Stimulated activated CD4-positive, alpha-beta T cell treated with anti-CD3 and anti-CD28 coated beads, Interleukin-15, amount 100 ng/mL, for 24 hours (primary cell): Measurements from ENCODE around the gene GNG12.

Experiments used
- DNase-seq: peaks from one replicate; pipeline ENCODE4 v3.0.0-alpha.2; 2020

GNG12 gene

DNA sequence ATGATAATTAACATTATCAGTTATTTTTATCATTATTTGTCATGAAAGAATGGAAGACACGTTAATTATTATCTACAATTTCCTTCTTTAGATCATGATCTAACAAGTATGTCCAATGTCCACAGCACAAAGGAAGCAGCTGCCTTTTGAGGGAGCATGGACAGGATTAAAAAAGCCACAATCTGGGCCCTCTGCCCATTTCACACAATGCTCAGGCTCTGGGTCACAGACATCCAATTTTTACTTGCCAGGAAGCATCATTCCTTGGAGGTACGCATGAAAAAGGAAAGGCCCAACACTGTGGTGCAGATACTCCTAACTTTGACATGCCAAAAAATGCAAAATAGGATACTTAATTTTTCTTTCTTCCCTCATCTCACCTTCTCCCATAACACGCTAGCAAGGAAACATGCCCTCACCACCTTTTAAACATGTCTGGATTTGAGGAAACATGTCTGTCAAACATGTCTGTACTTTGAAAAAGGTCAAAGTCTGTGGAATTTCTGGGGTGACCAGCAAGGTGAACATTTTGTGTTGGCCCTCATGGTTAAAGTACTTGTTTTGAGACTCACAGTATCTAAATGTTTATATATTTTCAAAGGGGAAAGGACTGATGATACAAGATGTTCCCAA is 108.2 kb downstream of the GNG12 start:
- no peak for DNase-seq

DNA sequence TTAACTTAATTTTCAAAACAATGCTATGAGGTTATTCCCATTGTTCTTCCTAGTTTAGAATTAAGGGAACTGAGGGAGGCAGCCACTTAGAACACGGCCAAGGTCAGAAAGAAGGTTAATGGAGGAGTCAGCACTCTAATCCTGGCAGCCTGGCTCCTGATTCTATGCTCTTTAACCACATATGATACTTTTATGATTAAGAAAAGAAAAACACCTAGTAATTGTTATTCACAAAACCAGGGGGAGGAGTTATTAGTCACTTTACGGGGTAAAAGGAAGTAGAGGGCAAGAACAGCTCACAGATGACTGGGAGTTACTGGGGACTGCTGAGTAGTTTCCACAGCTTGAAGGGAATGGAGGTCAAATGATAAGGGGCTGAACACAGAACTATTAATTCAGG is 109.6 kb downstream of the GNG12 start:
- DNase-seq, result peak; percentile 30

DNA sequence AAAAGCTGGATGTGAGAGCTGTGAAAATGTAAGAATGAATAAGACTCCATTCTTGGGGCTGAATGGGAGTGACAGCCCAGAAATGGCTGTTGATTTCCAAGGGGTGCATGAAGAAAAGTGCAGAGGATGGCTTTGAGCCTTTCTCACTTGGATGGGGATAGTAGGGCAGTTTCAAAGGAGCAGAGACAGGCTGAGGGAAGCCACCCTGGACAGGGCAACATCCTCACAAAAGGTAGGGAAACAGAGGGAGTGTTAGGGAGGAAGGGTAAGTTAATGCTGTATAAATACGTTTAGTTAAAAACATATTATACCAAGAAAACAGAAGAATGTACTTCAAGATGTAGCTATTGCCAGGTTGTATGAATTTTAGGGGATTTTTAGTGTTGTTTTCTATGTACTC is 110.1 kb downstream of the GNG12 start:
- DNase-seq, result no peak

DNA sequence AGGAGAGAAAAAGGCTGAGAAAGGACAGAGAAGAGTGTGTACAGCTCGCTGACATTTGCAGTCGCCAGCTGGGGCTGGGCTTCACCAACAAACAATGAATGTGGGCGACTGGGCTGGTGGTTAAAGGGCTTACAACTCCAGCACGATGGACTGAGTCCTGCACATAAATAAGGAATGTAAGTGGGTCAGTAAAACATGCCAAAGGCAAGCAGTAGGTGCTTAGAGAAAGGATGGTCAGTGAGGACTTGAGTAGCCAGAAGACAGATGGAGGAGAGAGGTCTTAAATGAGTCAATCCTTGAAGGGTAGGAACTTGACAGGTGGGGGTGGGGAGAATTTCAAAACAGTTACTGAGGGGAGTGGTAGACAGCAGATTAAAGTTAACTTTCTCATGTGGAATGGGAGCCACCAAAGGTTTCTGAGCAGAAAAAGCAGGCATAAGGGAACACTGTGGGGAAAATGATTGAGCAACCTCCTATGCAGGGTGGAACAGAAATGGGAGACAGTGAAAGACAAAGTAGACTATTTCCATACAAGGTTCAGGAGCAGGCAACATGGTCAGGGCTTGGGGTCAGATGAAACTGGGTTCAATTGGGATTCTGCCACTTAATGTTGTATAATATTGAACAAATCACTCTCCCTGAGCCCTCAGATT is 110.8 kb downstream of the GNG12 start:
- DNase-seq, result no peak

DNA sequence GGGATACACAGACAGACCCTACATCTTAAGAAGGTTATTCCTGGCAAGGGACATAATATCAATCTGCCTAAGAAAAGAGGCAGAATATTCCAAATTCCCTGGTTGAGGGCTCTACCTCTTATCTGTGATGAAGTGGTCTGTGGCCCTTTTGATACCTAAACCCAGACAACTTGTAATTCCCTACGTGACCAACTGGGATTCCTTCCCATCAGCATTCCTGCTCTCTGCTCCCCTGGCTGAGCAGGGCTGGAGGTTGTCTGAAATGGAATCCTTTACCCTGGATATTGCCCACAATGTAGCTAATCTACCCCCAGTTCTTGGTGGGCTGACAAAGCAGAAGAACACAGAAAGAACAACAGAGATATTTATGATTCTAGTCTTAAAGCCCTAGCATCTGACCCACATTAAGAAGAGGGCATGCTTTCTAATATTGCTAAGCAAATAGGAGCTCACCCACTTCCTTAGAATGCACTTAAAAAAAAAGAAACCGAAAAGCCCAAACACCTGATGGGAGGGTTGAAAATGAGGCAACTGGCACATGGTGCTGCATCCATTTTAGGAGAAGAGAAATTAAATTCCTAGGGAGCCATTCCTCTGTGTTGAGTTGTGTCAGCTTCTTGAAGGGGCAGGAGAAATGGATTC is 111.5 kb downstream of the GNG12 start:
- no peak for DNase-seq

DNA sequence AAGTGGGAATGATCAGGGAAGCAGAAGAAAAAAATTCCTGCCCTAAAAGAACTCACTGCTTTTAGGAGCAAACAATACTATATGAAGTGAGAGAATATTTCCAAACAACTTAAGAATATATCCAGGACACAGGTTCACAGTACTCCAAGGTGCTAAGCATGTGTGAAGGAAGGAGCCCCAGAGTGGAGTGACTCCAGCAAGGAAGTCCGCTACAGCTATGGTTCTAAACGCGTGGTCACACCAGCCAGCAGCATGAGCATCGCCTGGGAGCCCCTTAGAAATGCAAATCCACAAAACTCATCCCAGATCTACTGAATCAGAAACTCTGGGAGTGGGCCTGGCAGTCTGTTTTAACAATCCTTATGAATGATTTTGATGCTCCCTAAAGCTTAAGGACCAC is 112.2 kb downstream of the GNG12 start:
- DNase-seq, result no peak

DNA sequence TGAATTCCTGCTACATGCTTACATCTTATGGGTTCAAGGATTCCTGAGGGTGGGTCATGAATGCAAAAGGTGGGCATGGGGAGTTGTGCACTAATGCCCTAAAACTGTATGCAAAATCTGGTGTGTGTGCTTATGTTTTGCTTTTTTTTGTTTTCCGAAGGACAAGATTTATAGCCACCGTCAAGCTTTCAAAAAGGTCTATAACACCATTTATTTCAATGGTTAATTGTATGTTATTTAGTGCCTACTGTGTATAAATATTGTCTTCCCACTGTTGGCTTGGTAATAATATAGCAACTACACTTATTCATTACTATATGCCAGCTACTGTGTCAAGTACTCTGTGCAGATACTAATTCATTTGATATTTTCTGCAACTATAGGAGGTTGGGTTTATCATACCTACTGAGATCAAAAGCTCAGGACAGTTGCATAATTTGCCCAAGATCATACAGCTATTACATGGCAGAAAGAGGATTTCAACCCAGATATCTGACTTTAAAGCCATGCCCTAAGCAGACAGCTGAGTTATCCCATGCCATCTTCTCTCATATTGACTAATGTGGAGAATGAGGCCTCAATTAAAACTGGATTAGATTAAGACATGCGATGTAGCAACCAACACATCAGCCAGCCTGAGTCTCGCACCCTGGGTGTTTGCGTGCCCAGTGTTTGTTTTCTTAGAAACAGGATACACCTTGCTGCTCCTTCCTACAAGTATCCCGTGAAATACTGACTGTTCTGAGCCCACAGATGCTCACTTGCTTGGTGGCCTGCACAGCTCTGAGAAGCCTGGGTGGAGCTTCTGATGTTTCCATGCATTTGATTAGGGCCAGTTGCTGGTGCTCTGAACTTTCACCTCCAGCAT is 113.7 kb downstream of the GNG12 start:
- DNase-seq, result no peak

- no peak for DNase-seq
Observed at GRCh38 chr1:67717876-67718275, 115.4 kb downstream of the GNG12 start.

DNA sequence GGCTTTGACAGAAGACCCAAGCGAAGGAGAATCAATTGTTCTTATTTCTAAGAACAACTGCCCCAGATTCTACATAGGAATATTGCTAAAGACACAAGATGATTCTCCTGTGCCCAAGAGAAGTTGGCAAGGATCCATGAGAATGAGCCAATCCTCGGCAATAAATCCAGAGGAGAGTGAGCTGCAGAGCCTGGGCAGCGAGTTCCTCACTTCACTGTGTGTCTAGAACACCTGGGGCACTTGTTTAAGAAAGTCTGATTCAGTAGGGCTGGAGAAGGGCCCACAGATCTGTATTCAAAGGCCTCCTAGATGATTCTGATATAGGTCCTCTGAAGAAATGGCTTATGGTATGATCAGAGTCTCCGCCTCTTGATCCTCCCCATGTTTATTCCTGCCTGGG is 116.5 kb downstream of the GNG12 start:
- DNase-seq, result no peak

DNA sequence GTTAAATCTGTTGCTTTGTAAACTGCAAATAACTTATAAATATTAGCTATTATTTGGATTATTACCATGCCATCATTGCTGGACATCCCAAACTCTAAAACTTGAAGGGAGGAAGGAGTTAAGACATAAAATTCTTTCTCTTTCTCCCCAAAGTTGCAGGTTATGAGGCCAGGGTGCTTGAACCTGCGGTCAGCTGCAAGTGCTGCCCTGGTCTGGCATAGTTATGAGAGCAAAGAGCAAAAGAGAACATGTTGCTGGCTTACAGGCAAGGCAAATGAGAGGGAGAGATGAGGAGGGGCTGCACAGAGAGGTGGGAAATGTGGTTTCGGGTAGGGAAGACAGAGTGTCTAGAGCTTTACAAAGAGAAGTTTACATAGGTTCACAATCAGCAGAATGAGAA is 117.4 kb downstream of the GNG12 start:
- DNase-seq, result no peak

DNA sequence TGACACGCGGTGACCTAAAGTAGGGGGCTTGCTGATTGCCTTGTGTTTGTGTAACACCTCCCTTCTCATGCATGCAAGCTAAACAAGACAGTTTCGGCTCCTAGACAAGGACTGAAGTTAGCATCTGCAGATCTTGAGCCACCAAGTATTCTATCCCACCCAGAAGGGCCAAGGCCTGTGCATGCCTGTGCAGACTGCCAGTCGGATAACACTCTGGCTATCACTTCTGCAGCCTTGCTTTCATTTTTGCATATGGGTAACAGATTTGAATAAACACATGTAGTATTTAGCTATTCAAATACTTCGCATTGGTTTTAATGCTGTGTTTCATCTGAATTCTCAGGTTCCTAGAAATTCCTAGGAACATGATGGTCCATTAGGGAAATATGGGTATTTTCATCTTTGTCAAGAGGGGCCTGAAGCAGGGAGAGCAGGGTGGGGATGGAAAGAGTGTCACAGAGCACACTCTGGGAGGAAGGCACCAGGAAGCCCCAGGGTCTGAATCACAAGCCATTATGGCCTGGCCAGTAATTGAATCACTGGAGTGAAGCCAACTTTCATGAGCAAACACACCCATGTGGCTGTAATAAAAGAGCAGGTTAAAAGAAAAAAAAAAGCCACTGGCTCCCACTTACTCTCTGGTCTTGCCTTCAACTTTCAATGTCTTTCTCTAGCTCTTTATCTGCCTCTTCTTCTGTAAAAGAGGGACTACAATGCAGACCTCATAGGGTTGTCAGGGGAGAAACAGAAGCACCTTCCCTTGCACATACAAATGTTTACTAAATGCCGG is 120.0 kb downstream of the GNG12 start:
- no peak for DNase-seq

GRCh38 chr1:67711855-67712212 is 121.4 kb downstream of the GNG12 start:
- no peak for DNase-seq

GRCh38 chr1:67711158-67711854 is 122.0 kb downstream of the GNG12 start:
- no peak for DNase-seq

DNA sequence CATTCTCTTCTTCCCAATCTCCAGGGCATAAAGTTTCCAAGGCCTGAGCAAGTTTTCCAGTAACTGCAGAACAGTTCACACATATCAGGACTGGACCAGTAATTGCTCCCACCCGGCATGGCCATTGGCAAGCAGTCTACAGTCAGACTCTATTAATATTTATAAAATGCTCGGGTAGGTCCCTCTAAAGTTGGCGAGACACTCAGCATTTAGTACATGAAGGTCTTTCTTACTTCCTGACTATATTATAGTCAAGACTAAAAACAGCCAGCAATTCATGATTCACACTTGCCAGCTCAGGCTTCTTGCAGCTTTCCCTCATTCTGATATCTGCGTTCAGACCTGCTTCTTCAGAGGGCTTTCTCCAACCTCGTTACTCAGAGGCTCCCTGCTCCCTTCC is 122.8 kb downstream of the GNG12 start:
- no peak for DNase-seq

DNA sequence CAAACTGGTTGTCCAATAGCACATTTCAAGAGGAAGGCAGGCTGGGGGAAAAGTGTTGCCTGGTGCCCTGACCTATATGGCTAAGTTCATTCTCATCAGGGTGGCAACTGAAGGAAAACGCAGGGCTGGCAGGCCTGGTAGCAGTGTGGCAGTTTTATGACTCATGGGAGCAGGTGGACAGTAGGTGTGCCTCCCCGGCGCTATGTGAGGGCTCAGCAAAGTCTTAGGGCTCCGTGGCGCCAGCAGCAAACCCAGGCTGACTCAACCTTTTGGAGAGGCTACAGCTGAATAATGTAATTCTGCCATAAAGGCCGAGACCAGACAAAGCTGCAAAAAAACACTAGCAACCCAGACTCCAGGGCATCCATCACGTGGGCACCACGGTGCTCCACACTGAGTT is 124.7 kb downstream of the GNG12 start:
- no peak for DNase-seq

GRCh38 chr1:67705735-67706453 is 127.4 kb downstream of the GNG12 start:
- no peak for DNase-seq

GRCh38 chr1:67704351-67704750 is 128.9 kb downstream of the GNG12 start:
- DNase-seq, result no peak

DNA sequence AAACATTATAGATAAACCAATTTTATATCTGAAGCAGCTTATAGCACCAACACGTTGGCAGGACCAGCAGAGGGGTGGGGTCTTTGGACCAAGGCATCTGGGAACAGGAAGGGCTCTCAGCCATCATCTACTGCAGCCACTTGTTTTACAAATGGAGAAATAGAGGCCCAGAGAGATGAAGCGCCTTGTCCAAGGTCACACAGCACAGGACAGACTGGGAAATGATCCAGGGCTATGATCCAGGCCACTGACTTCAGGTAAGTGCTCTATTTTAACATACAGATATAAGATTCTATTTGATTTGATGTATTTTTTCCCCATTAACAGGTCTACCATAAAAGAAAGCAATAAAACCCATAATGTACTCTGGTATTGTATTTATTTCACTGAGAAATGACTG is 131.4 kb downstream of the GNG12 start:
- no peak for DNase-seq

GRCh38 chr1:67700692-67701410 is 132.4 kb downstream of the GNG12 start:
- DNase-seq, result peak; percentile 45

DNA sequence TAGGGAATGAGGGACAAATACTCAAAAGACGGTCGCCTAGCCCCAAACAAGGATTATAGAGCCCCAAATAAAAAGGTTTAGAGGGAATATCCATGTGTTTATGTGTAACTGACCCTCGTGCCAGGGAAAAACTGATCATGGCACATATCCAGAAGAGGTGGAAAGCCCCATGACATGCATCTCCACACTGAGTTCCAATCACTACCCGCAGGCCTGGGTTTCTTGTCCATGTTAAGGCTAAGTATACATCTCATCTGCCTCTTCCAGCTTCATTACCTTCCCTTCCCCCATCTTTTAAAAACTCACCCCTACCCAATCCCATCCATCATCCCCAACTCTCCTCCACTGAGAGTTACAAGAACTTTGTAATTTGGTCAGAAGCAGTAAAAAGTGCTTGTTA is 133.0 kb downstream of the GNG12 start:
- no peak for DNase-seq

DNA sequence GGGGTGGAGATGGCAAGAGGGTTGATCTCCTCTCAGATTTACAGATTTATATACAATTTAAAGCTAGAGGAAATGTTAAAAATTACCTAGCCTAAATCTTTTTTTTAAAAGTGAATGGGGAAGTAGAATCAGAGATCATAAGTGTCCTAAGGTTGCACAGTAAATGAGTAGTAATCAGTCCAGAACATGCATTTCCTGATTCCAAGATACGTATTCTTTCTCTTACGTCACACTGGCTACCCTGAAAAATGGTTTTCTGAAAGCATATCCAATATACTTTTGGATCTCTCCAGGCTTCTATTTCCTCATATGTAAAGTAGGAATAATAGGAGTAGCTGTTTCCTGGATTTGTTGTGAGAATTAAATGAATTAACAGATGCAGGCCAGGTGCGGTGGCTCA is 136.6 kb downstream of the GNG12 start:
- DNase-seq, result no peak
